ENCODE data around the gene WBP4.

WBP4 gene

GRCh38 chr13:41061075-41061913, at the start of gene WBP4:
TSS of gene WBP4 (plus strand) at chr13:41061509. CDS start at chr13:41061674, 165 bp downstream.
- H3K27ac Mint-ChIP-seq, result peak within 1 kb of the TSS; percentile 100
- peak; percentile 96 for DNase-seq
- peak within 1 kb of the TSS; percentile 100 for H3K4me3 Mint-ChIP-seq
- H3K36me3 Mint-ChIP-seq (ENCODE audit: low read depth), result peaks cover 64% of the 10 kb centered on the region
- H3K9me3 Mint-ChIP-seq, result no peaks in the 10 kb centered on the region
- H3K4me1 Mint-ChIP-seq (ENCODE audit: low read depth), result peaks cover 60% of the 10 kb centered on the region
- H3K27me3 Mint-ChIP-seq, result no peaks in the 10 kb centered on the region

GRCh38 chr13:41012536-41012935, 48.8 kb upstream of the WBP4 start:
- Mint-ChIP-seq H3K27ac (peak overlapping the region; percentile 31), H3K27me3 (no peaks in the 10 kb centered on the region), H3K4me3 (no peak overlapping the region), H3K4me1 (ENCODE audit: low read depth) (peaks cover 66% of the 10 kb centered on the region), H3K9me3 (peaks cover 3% of the 10 kb centered on the region), H3K36me3 (ENCODE audit: low read depth) (peaks cover 52% of the 10 kb centered on the region)
- DNase-seq, result no peak

GRCh38 chr13:41013835-41014234, 47.5 kb upstream of the WBP4 start:
- H3K9me3 Mint-ChIP-seq, result peaks cover 3% of the 10 kb centered on the region
- H3K4me3 Mint-ChIP-seq, result peak overlapping the region; percentile 93
- DNase-seq, result no peak
- peak overlapping the region; percentile 91 for H3K27ac Mint-ChIP-seq
- peaks cover 53% of the 10 kb centered on the region for H3K4me1 Mint-ChIP-seq (ENCODE audit: low read depth)
- no peaks in the 10 kb centered on the region for H3K27me3 Mint-ChIP-seq
- H3K36me3 Mint-ChIP-seq (ENCODE audit: low read depth), result peaks cover 56% of the 10 kb centered on the region

GRCh38 chr13:41015920-41016319, 45.4 kb upstream of the WBP4 start:
- Mint-ChIP-seq H3K4me1 (ENCODE audit: low read depth) (peaks cover 59% of the 10 kb centered on the region), H3K36me3 (ENCODE audit: low read depth) (peaks cover 51% of the 10 kb centered on the region), H3K27me3 (no peaks in the 10 kb centered on the region), H3K4me3 (peak overlapping the region; percentile 93), H3K9me3 (peaks cover 3% of the 10 kb centered on the region), H3K27ac (peak overlapping the region; percentile 91)
- no peak for DNase-seq

- no peaks in the 10 kb centered on the region for H3K27me3 Mint-ChIP-seq
- H3K4me1 Mint-ChIP-seq (ENCODE audit: low read depth), result peaks cover 54% of the 10 kb centered on the region
- peak overlapping the region; percentile 93 for H3K4me3 Mint-ChIP-seq
- H3K27ac Mint-ChIP-seq, result peak overlapping the region; percentile 95
- H3K36me3 Mint-ChIP-seq (ENCODE audit: low read depth), result peaks cover 40% of the 10 kb centered on the region
- peaks cover 3% of the 10 kb centered on the region for H3K9me3 Mint-ChIP-seq
- DNase-seq, result no peak
Observed at GRCh38 chr13:41017159-41017558, 44.1 kb upstream of the WBP4 start.

- DNase-seq, result no peak
- peak overlapping the region; percentile 95 for H3K27ac Mint-ChIP-seq
Observed at GRCh38 chr13:41017817-41018601, 43.3 kb upstream of the WBP4 start.

GRCh38 chr13:41018602-41018948, 42.7 kb upstream of the WBP4 start:
- H3K4me1 Mint-ChIP-seq (ENCODE audit: low read depth), result peaks cover 48% of the 10 kb centered on the region
- H3K4me3 Mint-ChIP-seq, result peak overlapping the region; percentile 93
- peaks cover 30% of the 10 kb centered on the region for H3K36me3 Mint-ChIP-seq (ENCODE audit: low read depth)

More at GRCh38 chr13:41017817-41018601, 43.3 kb upstream of the WBP4 start:
- peaks cover 50% of the 10 kb centered on the region for H3K4me1 Mint-ChIP-seq (ENCODE audit: low read depth)
- H3K4me3 Mint-ChIP-seq, result peak overlapping the region; percentile 93
- peaks cover 35% of the 10 kb centered on the region for H3K36me3 Mint-ChIP-seq (ENCODE audit: low read depth)
- H3K27me3 Mint-ChIP-seq, result no peaks in the 10 kb centered on the region
- H3K9me3 Mint-ChIP-seq, result peaks cover 3% of the 10 kb centered on the region

GRCh38 chr13:41019011-41019487, 42.3 kb upstream of the WBP4 start, which contains the start of gene ELF1:
TSS of gene ELF1 (minus strand) at chr13:41019316. CDS start at chr13:40982054, 37,262 bp downstream.
- H3K36me3 Mint-ChIP-seq (ENCODE audit: low read depth), result peaks cover 28% of the 10 kb centered on the region
- no peak for DNase-seq

More at GRCh38 chr13:41018602-41018948, 42.7 kb upstream of the WBP4 start:
- peak overlapping the region; percentile 97 for H3K27ac Mint-ChIP-seq
- H3K27me3 Mint-ChIP-seq, result no peaks in the 10 kb centered on the region
- no peak for DNase-seq
- no peaks in the 10 kb centered on the region for H3K9me3 Mint-ChIP-seq

GRCh38 chr13:41019578-41020347, 41.5 kb upstream of the WBP4 start:
- Mint-ChIP-seq H3K4me3 (no peak overlapping the region), H3K27ac (no peak overlapping the region), H3K4me1 (ENCODE audit: low read depth) (peaks cover 44% of the 10 kb centered on the region), H3K9me3 (no peaks in the 10 kb centered on the region), H3K27me3 (no peaks in the 10 kb centered on the region), H3K36me3 (ENCODE audit: low read depth) (peaks cover 25% of the 10 kb centered on the region)
- no peak for DNase-seq

More at GRCh38 chr13:41019011-41019487, 42.3 kb upstream of the WBP4 start, which contains the start of gene ELF1:
- Mint-ChIP-seq H3K27me3 (no peaks in the 10 kb centered on the region), H3K4me1 (ENCODE audit: low read depth) (peaks cover 46% of the 10 kb centered on the region), H3K9me3 (no peaks in the 10 kb centered on the region), H3K27ac (peak within 1 kb of the TSS; percentile 97), H3K4me3 (peak within 1 kb of the TSS; percentile 93)

- Mint-ChIP-seq H3K4me1 (ENCODE audit: low read depth) (peaks cover 38% of the 10 kb centered on the region), H3K27me3 (no peaks in the 10 kb centered on the region), H3K4me3 (no peak overlapping the region), H3K36me3 (ENCODE audit: low read depth) (no peaks in the 10 kb centered on the region), H3K27ac (peak overlapping the region; percentile 16), H3K9me3 (no peaks in the 10 kb centered on the region)
- no peak for DNase-seq
Observed at GRCh38 chr13:41025518-41025917, 35.8 kb upstream of the WBP4 start.

- no peak overlapping the region for H3K4me3 Mint-ChIP-seq
- no peak overlapping the region for H3K27ac Mint-ChIP-seq
- H3K4me1 Mint-ChIP-seq (ENCODE audit: low read depth), result peaks cover 29% of the 10 kb centered on the region
- DNase-seq, result no peak
- H3K9me3 Mint-ChIP-seq, result no peaks in the 10 kb centered on the region
- H3K27me3 Mint-ChIP-seq, result no peaks in the 10 kb centered on the region
- H3K36me3 Mint-ChIP-seq (ENCODE audit: low read depth), result no peaks in the 10 kb centered on the region
Observed at GRCh38 chr13:41026788-41027187, 34.5 kb upstream of the WBP4 start.

GRCh38 chr13:41028051-41028450, 33.3 kb upstream of the WBP4 start:
- no peak for DNase-seq
- Mint-ChIP-seq H3K27ac (no peak overlapping the region), H3K36me3 (ENCODE audit: low read depth) (no peaks in the 10 kb centered on the region), H3K9me3 (no peaks in the 10 kb centered on the region), H3K4me3 (no peak overlapping the region), H3K27me3 (no peaks in the 10 kb centered on the region), H3K4me1 (ENCODE audit: low read depth) (peaks cover 31% of the 10 kb centered on the region)

- DNase-seq, result no peak
- no peak overlapping the region for H3K4me3 Mint-ChIP-seq
- no peaks in the 10 kb centered on the region for H3K27me3 Mint-ChIP-seq
- no peaks in the 10 kb centered on the region for H3K36me3 Mint-ChIP-seq (ENCODE audit: low read depth)
- peaks cover 33% of the 10 kb centered on the region for H3K4me1 Mint-ChIP-seq (ENCODE audit: low read depth)
- H3K9me3 Mint-ChIP-seq, result no peaks in the 10 kb centered on the region
- H3K27ac Mint-ChIP-seq, result no peak overlapping the region
Observed at GRCh38 chr13:41029629-41030028, 31.7 kb upstream of the WBP4 start.

All from activated T-cell treated with anti-CD3 and anti-CD28 coated beads, Interleukin-2, amount 50 U/mL, for 24 hours (primary cell).